OCI-LY1 (cell line): ENCODE measurements around the gene CXorf38.
A peak's percentile ranks its signal among the peaks of the same experiment; 100 is the strongest.

Source experiments
- H2AFZ ChIP-seq: fragments of 200-600 bp; sonication (generic), shearing (Covaris generic); 2 replicates; pipeline ENCODE4 v1.6.0; 2014; ENCODE audit warnings: antibody characterized with exemption, mild to moderate bottlenecking, low read length
- H3F3A ChIP-seq: fragments of 200-600 bp; sonication (generic), shearing (Covaris generic); 2 replicates; pipeline ENCODE4 v1.6.0; 2014; ENCODE audit warnings: mild to moderate bottlenecking, antibody characterized with exemption, low read length, moderate library complexity; ENCODE audit not compliant: insufficient read depth
- H3K27ac ChIP-seq: fragments of 200-600 bp; sonication (generic); 2 replicates; pipeline ENCODE4 v1.5.1; 2014; ENCODE audit warnings: low read length, mixed run types, mild to moderate bottlenecking, low read depth; ENCODE audit not compliant: poor library complexity, severe bottlenecking
- H3K27me3 ChIP-seq: fragments of 200-600 bp; sonication (generic); 2 replicates; pipeline ENCODE4 v1.6.0; 2014; ENCODE audit warnings: antibody characterized with exemption, mild to moderate bottlenecking, low read length, moderate library complexity; ENCODE audit not compliant: insufficient read depth
- H3K36me3 ChIP-seq: fragments of 200-600 bp; sonication (generic); 2 replicates; pipeline ENCODE4 v1.6.1; 2014; ENCODE audit warnings: mild to moderate bottlenecking, antibody characterized with exemption, low read length, moderate library complexity, mixed read lengths; ENCODE audit not compliant: insufficient read depth
- H3K4me1 ChIP-seq: fragments of 200-600 bp; sonication (generic); 2 replicates; pipeline ENCODE4 v1.5.1; 2014; ENCODE audit warnings: mild to moderate bottlenecking, low read length, moderate library complexity; ENCODE audit not compliant: insufficient read depth, severe bottlenecking
- H3K4me2 ChIP-seq: fragments of 200-600 bp; sonication (generic), shearing (Covaris generic); 2 replicates; pipeline ENCODE4 v1.6.1; 2014; ENCODE audit warnings: low read length
- H3K4me3 ChIP-seq: fragments of 200-600 bp; sonication (generic); 2 replicates; pipeline ENCODE4 v1.5.1; 2014; ENCODE audit warnings: low read length, low read depth, mild to moderate bottlenecking, mixed read lengths; ENCODE audit not compliant: poor library complexity, severe bottlenecking
- H3K79me2 ChIP-seq: fragments of 200-600 bp; shearing (Covaris generic); 2 replicates; pipeline ENCODE4 v1.6.1; 2016; ENCODE audit warnings: mixed run types, low read length, mixed read lengths; ENCODE audit not compliant: insufficient read depth
- H3K9ac ChIP-seq: fragments of 200-600 bp; sonication (generic), shearing (Covaris generic); 2 replicates; pipeline ENCODE4 v1.6.1; 2014; ENCODE audit warnings: mild to moderate bottlenecking, low read length, mixed read lengths
- H3K9me2 ChIP-seq: fragments of 200-600 bp; sonication (generic), shearing (Covaris generic); 2 replicates; pipeline ENCODE4 v1.6.1; 2014; ENCODE audit warnings: low read depth, mild to moderate bottlenecking, low read length, mixed read lengths
- H3K9me3 ChIP-seq: fragments of 200-600 bp; shearing (Covaris generic); 2 replicates; pipeline ENCODE4 v1.6.1; 2014; ENCODE audit warnings: low read length, mixed read lengths
- H4K20me1 ChIP-seq: fragments of 200-600 bp; sonication (generic), shearing (Covaris generic); 2 replicates; pipeline ENCODE4 v1.6.0; 2016; ENCODE audit warnings: mild to moderate bottlenecking, low read length; ENCODE audit not compliant: insufficient read depth
- CTCF ChIP-seq: fragments of 200-600 bp; sonication (generic), shearing (Covaris generic); IDR thresholded peaks from 2 replicates; pipeline ENCODE4 v1.5.1; 2017; ENCODE audit warnings: mild to moderate bottlenecking, antibody characterized with exemption, low read length, moderate library complexity, mixed read lengths
- EZH2 ChIP-seq: fragments of 200-600 bp; sonication (generic), shearing (Covaris generic); IDR thresholded peaks from 2 replicates; pipeline ENCODE4 v1.8.0; 2017; ENCODE audit warnings: borderline replicate concordance, mixed run types, mild to moderate bottlenecking, antibody characterized with exemption, low read length, moderate library complexity, mixed read lengths

The CXorf38 gene

DNA sequence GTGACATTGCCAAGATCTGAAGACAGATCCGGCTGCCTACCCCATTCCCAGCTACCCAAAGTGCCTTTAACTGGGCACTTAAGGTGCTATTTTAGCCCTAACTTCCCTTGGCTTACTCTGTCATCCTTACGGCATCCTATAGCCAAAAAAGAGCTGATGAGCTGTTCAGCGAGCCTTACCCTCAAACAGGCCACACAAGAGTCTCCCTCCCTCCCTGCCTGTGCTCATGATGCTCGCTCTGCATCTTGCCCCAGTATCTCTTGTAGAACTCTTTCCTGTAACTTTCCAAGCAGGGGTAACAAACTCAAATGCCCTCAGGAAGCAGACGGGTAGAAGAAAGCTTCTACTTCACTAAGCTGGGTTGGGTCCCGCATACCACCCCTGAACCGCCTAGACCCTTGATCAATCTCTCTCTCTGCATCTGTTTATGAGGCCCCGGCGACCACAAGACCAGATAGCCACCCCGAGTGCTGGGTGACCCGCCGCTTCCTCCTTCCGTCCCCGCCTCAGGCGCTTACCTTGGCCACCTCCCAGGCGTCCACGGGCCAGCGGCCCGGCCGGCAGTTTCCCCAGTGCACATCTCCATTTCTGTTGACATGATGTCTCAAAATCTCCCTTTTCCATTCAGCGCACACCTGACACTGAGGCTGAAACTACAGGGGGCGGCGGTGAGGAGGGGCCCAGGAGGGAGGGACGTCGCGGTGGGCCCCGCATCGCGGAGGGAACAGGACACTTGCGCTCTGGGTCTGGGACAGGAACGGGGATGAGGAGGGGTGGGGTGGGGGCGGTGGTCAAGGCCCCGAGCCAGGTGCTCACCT, 663 bp downstream of the CXorf38 start:
- H3K9me3 ChIP-seq, result no peaks in the 10 kb centered on the region
- no peaks in the 10 kb centered on the region for H3K9me2 ChIP-seq
- peak overlapping the region; percentile 95 for H3K4me3 ChIP-seq
- peak overlapping the region; percentile 73 for H3K27ac ChIP-seq
- H3K36me3 ChIP-seq, result peaks cover 5% of the 10 kb centered on the region; the same call in 1 of the 2 replicates
- H4K20me1 ChIP-seq, result no peaks in the 10 kb centered on the region
- peak overlapping the region; percentile 94 for H3K4me2 ChIP-seq
- H3K4me1 ChIP-seq, result peaks cover 23% of the 10 kb centered on the region
- H3K9ac ChIP-seq, result peak overlapping the region; percentile 86
- no peaks in the 10 kb centered on the region for H3F3A ChIP-seq
- H3K79me2 ChIP-seq, result peaks cover 14% of the 10 kb centered on the region
- no peaks in the 10 kb centered on the region for H3K27me3 ChIP-seq
- TF ChIP-seq EZH2 (no peak), CTCF (no peak)
- H2AFZ ChIP-seq, result no peak overlapping the region

GRCh38 chrX:40644821-40645358, 2.5 kb downstream of the CXorf38 start:
- H4K20me1 ChIP-seq, result no peaks in the 10 kb centered on the region
- H2AFZ ChIP-seq, result no peak overlapping the region
- no peaks in the 10 kb centered on the region for H3K27me3 ChIP-seq
- no peaks in the 10 kb centered on the region for H3F3A ChIP-seq
- peak overlapping the region; percentile 57 for H3K9ac ChIP-seq
- H3K4me2 ChIP-seq, result peak overlapping the region; percentile 83
- H3K9me2 ChIP-seq, result no peaks in the 10 kb centered on the region
- H3K36me3 ChIP-seq, result peaks cover 10% of the 10 kb centered on the region; the same call in 1 of the 2 replicates
- H3K27ac ChIP-seq, result peak overlapping the region; percentile 74
- TF ChIP-seq CTCF, result no peak
- TF ChIP-seq EZH2, result no peak
- H3K79me2 ChIP-seq, result peaks cover 14% of the 10 kb centered on the region
- no peaks in the 10 kb centered on the region for H3K9me3 ChIP-seq
- H3K4me3 ChIP-seq, result peak overlapping the region; percentile 59
- peaks cover 23% of the 10 kb centered on the region for H3K4me1 ChIP-seq

DNA sequence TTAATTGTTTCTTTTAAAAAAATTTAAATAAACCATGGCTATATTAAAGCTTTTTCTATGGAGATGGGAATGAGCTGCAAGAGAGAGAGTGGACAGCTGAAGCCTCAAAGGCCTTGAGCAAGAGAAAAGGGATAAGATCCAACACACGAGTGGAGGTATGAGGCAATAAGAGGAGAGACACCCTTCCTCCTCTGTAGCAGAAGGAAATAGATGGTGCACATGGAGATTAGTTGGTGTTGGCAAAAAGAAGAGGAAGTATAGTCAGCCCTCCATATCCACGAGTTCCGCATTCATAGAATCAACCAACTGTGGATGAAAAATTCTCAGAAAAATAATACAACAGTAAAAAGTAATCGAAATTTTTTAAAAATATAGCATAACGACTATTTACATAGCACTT, 3.2 kb downstream of the CXorf38 start:
- peak overlapping the region; percentile 83 for H3K4me2 ChIP-seq
- H3K4me1 ChIP-seq, result peaks cover 23% of the 10 kb centered on the region
- TF ChIP-seq EZH2 (no peak), CTCF (no peak)
- peak overlapping the region; percentile 74 for H3K27ac ChIP-seq
- no peaks in the 10 kb centered on the region for H3F3A ChIP-seq
- H3K36me3 ChIP-seq, result peaks cover 18% of the 10 kb centered on the region; the same call in 1 of the 2 replicates
- H4K20me1 ChIP-seq, result no peaks in the 10 kb centered on the region
- H2AFZ ChIP-seq, result no peak overlapping the region
- peak overlapping the region; percentile 57 for H3K9ac ChIP-seq
- H3K9me2 ChIP-seq, result no peaks in the 10 kb centered on the region
- peaks cover 14% of the 10 kb centered on the region for H3K79me2 ChIP-seq
- H3K27me3 ChIP-seq, result no peaks in the 10 kb centered on the region
- peak overlapping the region; percentile 59 for H3K4me3 ChIP-seq
- no peaks in the 10 kb centered on the region for H3K9me3 ChIP-seq
